HG03025 (cell line): ENCODE measurements around the gene RMC1.
A peak's percentile ranks its signal among the peaks of the same experiment; 100 is the strongest.

ENCODE experiments used
- ATAC-seq: cut with Tn5 transposase; IDR thresholded peaks from one replicate; pipeline ENCODE4 v1.9.1; 2021; ENCODE audit warnings: mild to moderate bottlenecking, moderate library complexity; ENCODE audit not compliant: unreplicated experiment, low FRiP score

The RMC1 gene

GRCh38 chr18:23528580-23529472 lies 25.5 kb downstream of the RMC1 start:
- ATAC-seq = no peak

DNA sequence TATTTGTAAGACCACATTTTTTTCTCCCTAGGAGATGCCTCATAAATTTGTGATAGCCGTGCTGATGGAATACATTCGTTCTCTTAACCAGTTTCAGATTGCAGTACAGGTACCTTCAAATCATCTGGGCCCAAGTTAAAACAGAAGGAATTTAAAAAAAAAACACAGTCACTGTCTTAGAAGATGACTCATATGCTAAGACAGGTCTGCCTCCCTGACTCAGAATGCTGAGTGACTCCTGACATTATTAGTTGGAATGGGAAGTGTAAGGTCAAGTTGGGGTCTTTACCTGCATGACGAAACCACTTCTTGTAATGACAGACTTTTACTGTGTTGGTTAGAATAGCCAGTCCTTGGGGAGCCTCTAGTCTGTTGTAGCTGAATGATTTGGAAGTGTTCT lies 26.3 kb downstream of the RMC1 start:
- ATAC-seq = no peak

DNA sequence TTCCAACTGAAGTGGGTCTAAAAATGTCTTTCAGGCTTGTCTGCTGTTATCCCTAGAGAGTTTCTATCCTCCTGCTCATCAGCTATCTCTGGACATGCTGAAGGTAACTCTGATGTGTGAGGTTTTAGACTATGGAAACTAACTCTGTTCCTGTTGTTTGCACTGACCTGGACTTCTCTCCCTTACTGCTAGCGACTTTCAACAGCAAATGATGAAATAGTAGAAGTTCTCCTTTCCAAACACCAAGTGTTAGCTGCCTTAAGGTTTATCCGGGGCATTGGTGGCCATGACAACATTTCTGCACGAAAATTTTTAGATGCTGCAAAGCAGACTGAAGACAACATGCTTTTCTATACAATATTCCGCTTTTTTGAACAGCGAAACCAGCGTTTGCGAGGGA lies 26.9 kb downstream of the RMC1 start:
- no peak for ATAC-seq

DNA sequence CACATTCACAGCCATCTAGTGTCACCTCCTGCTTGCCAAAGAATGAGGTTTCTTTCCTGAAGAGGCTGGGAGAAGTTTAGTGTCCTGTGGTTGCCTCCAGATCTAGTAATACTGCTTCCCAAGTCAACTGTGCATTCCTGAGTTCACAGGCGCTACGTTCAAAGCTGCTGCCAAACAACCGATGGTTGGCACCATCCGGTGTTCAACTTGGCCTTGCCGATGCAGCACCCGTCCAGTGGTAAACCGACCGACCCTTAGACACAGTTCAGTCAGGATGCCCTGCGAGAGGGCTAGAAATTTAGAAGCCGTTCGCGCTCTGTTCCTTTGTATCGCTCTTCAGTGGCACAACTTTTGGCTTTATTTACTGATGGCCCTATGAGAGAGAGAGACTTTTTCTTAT lies 28.6 kb downstream of the RMC1 start:
- no peak for ATAC-seq

DNA sequence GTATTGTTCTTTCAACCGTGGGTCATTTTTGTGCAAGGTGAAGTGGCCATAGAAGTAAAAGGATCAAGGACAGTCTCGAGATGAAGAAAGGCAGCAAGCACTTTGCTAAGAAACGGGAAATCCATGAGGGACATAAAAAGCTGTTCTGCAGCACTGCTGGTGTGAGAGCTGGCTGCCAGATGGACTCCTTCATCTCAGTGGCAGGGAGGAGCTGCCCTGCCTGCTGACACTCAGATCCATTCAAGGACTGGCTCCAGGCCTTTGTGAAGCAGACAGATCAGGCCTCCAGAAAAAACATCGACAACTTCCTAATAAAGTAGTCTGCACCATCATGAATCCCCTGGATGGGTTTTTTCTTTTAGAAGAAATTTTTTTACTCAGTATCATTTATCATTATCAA lies 29.5 kb downstream of the RMC1 start:
- ATAC-seq = no peak

DNA sequence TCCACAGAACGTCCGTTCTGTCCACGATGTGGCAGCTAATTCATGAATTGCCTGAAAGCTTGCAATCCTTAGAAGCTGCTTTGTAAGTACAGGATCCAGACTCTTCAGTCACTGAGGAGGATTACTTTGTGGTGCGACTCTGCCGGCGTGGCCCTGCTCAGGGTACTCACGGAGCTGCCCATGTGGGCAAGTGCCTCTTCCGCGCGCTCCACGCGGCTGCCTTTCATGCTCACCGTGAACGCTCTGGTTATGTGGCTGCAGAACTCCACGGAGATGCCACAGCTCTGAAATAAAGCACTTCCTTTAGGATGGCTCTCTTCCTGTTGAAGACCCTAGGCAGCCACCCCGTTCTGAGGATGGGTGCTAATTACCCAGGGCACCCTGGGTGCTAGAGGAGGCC lies 31.0 kb downstream of the RMC1 start:
- no peak for ATAC-seq

DNA sequence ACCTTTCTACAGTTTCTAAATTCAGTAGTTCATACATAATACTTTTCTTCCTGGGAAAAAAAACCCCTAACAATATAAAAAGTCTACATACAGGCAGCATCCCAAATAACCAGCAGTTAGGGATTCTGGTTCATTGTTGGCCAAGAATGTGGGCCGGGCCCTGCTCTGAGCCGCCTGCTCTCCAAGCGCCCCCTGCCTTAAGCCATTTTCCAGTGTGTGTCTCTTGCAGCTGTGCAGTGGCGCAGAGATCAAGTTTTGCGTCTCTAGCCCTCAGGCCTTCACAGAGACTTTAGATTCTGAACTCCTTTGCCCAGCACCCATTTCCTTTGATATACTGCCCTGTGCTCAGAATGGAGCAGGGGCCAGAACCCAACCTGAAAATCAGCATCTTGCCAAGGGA lies 32.9 kb downstream of the RMC1 start:
- ATAC-seq = no peak

GRCh38 chr18:23537274-23537673 lies 34.0 kb downstream of the RMC1 start:
- ATAC-seq = no peak

DNA sequence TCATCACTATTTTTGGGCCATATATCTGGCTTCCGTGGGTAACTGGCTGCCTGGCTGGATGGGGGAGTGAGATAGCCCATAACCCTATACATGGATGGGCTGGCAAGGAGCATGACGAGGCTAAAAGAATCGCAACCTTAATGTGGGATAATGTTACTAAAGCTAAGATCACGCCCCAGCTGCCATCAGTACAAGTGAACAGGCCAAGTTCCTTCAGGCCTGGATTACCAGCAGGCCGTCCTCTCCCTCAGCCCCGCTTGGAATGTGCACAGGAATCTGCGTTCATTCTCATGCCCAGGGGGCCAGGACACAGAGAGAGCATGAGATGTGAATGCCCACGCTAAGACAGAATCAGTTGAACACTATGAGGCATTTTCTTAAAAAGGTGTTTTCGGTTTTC lies 34.7 kb downstream of the RMC1 start:
- no peak for ATAC-seq

DNA sequence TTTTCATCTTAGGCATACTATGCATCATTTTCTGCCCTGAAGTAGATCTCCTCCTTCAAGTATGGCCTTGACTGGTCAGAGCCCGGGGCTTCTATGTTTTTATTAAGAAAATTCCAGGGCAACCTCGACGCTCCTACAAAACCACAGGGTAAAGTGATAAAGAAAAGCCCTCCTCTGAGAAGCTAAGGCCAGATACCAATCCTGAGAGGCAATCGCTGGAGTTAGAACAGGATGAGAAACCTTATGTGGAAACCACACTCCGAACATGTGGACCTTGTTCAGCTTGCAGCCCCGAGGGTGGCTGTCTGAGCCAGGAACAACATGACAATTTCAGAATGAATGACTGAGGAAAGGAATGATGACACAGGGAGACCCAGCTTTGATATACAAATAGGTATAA lies 35.6 kb downstream of the RMC1 start:
- no peak for ATAC-seq

GRCh38 chr18:23539296-23539695 lies 36.0 kb downstream of the RMC1 start:
- no peak for ATAC-seq

DNA sequence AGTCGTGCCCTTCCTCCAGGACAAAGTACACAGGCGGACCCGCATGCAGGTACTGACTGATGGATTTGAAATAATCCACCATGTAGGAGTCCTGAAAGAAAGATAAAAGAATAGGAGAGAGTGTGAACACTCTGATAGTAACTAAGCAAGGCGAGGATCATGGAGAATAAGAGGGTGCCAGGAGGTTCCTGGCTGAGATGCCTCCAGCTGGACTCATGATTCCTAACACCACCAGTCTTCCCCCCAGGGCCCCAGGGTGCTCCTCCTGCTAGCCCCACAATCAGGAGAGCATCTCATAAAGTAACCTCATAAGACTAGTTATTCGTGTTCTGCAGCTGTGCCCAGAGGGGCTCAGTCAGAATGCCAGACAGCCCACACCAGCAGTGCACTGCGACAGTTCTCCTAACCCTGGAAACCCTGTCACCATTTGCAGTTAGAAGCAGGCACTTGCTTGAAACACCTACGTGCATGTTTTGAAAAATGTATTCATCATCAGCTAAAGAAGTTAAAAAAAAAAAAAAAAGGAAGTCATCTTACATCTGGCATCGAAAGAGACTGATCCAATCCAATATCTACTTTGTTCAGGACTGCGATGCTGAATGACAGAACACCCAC lies 36.7 kb downstream of the RMC1 start:
- no peak for ATAC-seq

- ATAC-seq = peak; percentile 69
Measured at GRCh38 chr18:23540867-23541266, 37.6 kb downstream of the RMC1 start.

DNA sequence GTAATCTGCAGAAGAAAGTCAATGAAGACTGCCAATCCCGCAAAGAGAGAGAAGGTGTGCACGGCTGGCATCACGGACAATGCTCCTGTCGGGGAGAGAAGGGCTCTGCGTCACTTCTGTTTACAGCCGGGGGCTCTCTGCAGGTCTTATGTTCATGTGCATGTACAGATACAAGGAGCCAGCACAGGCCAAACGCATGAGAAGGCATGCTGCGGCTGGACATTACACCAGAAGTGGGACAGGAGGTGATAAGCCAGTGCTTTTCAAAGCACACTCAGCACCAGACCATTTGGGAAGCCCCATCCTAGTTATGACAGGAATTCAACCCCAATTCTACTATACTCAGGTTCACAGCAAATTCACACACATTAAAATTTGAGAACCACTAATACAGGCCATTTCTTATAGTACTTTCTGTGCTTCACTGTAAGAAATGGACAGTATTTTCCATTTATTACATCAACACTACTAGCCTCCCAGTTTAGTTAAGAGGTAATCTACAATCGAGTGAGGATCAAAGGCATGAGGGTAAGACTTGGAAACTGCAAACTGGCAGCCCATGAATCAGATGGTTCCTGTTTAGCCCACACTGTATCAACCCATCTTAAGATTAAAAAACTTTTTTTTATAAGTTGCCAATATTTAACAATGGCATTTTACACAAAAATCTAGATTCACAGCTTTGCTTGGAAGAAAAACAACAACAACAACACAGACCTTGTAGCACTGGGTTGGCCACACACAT lies 38.2 kb downstream of the RMC1 start:
- no peak for ATAC-seq

- ATAC-seq = no peak
Measured at GRCh38 chr18:23542461-23542860, 39.1 kb downstream of the RMC1 start.

GRCh38 chr18:23545247-23545789 lies 42.0 kb downstream of the RMC1 start:
- no peak for ATAC-seq

GRCh38 chr18:23547306-23547705 lies 44.0 kb downstream of the RMC1 start:
- ATAC-seq = no peak

DNA sequence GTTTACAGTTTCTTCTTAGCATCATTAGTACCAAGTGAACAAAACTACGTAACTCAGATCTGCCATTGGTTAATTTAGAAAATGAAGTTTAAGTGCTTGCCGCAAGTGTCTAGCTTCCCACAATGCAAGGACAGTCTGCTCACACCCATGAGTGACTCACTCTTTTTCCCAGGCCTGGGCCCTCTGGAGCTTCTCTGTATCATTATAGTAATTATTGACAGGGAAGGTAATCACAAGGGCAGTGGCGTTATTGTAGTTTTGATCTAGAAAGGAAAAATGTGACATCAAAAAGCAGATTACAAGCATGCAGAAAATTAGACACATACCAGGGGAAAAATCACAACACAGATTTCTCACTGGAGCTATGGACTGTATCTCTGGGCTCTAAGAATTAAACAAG lies 44.5 kb downstream of the RMC1 start:
- ATAC-seq = no peak

- ATAC-seq = no peak
Measured at GRCh38 chr18:23548275-23548674, 45.0 kb downstream of the RMC1 start.

- ATAC-seq = no peak
Measured at GRCh38 chr18:23548719-23549118, 45.4 kb downstream of the RMC1 start.

DNA sequence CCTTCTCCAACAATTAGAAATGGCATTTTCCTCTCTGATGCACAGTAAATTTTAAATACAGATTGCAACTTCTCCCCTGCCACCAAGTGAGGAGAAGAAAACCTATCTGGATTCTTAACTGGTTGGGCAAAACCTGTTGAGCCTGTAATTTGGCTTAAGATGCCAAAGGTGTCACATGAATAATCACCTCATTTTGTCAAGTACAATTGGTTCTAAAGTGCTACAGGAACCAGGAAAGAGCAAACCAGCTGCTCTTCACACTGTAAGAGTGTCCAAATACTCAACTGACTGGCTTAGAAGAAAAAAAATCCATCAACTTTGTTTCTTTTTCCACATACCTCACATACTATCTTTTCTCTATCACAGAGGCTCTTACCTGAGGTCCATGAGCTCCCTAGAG lies 47.6 kb downstream of the RMC1 start:
- no peak for ATAC-seq
